Gastroesophageal sphincter (tissue), 4 donors: Measurements from ENCODE around the gene LY86. TPM values are rescaled to one million over a fixed set of nuclear protein-coding genes. Genes with fewer than 3 reads are reported as not detected.

Source experiments
- ATAC-seq: fragments of 150-250 bp; one replicate; pipeline ENCODE4 v1.9.1; 2016; ENCODE audit warnings: mild to moderate bottlenecking, moderate library complexity
- H3K27ac ChIP-seq, 4 donors: fragments of 200-600 bp; sonication (generic) in 3 of 4; 1 replicate in 3 of 4; 2 replicates in 1 of 4; pipeline ENCODE4 v1.5.1; 2016 to 2019
- H3K27me3 ChIP-seq: fragments of 200-600 bp; sonication (generic); one replicate; pipeline ENCODE4 v1.5.1; 2019
- H3K36me3 ChIP-seq, 2 donors: fragments of 200-600 bp; sonication (generic); one replicate each; pipeline ENCODE4 v1.5.1; 2019; ENCODE audit warnings: control low read depth in 1 of 2
- H3K4me1 ChIP-seq, 3 donors: fragments of 200-600 bp; sonication (generic); 1 replicate in 2 of 3; 2 replicates in 1 of 3; pipeline ENCODE4 v1.5.1; 2016 to 2019; ENCODE audit warnings: control low read depth in 2 of 3
- H3K4me3 ChIP-seq, 2 donors: fragments of 200-600 bp; sonication (generic); one replicate each; pipeline ENCODE4 v1.5.1; 2019; ENCODE audit warnings: mild to moderate bottlenecking in 1 of 2, moderate library complexity in 1 of 2
- H3K9me3 ChIP-seq, 3 donors: fragments of 200-600 bp; sonication (generic); one replicate each; pipeline ENCODE4 v1.5.1; 2017 to 2019; ENCODE audit warnings: control low read depth in 2 of 3
- EP300 ChIP-seq: sonication (generic); formaldehyde crosslinking; IDR thresholded peaks from one replicate; pipeline ENCODE4 v1.6.1; 2017; ENCODE audit warnings: antibody characterized with exemption, mild to moderate bottlenecking
- POLR2A ChIP-seq, 2 donors: fragments of 450-650 bp; IDR thresholded peaks; one replicate each; pipeline ENCODE4 v1.6.1; 2017; ENCODE audit warnings: antibody characterized with exemption in 2 of 2, mild to moderate bottlenecking in 2 of 2, moderate library complexity in 1 of 2
- POLR2AphosphoS5 ChIP-seq: sonication (generic); formaldehyde crosslinking; IDR thresholded peaks from one replicate; pipeline ENCODE4 v1.6.1; 2017; ENCODE audit warnings: antibody characterized with exemption
- WGBS, 2 donors: methylation state at CpG; one replicate each; pipeline ENCODE4 v1.1.5; 2018; ENCODE audit warnings: low coverage in 1 of 2; 5-methylcytosine and 5-hydroxymethylcytosine counted together
- total RNA-seq, 4 donors: library from RNA; depleted of rRNA; stranded (reverse); fragments of >200 nt; gene quantifications; one replicate each; pipeline ENCODE4 v1.1.0, GENCODE V29; 2016
- TF ChIP-seq, protein P1 (sequence below), 4 experiments: fragments of 200-600 bp in 2 of 4; fragments of 450-650 bp in 2 of 4; sonication (generic) in 1 of 4; IDR thresholded peaks; one replicate each; pipeline ENCODE4 v1.5.1; 2017 to 2019; ENCODE audit warnings: antibody characterized with exemption in 4 of 4, mild to moderate bottlenecking in 2 of 4, moderate library complexity in 2 of 4

The LY86 gene
- total RNA-seq, 4 donors from 2014 or later, result 2.2 to 3.9 (median 3.9) TPM; not detected in 1

DNA sequence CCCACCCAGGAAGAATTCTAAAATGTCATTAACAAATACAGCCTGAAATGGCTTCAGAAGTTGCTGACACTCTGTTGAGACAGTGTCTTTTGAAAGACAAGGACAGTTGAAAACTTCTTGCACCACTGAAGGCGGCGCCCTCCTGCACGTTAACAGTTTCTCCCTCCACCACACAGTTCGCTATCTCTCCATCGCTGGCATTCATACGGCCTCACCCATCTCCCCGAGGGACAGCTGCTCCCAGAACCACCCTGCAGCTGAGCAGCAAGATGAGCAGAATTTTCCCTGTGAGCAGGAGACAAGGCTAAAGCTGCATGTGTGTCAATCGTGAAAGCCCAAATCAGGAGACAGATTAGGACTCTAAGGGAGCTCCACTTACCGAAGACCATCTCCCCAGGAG lies 113.3 kb downstream of the LY86 start:
- ATAC-seq, result no peak
- Histone ChIP-seq H3K4me3 (no peak overlapping the region), H3K36me3 (no peaks in the 10 kb centered on the region), H3K9me3 (no peaks in the 10 kb centered on the region), H3K27ac (no peak overlapping the region), H3K4me1 (peaks cover 3 to 18% (median 12%) of the 10 kb centered on the region in 3 donors), H3K27me3 (no peaks in the 10 kb centered on the region)
- WGBS, 2 donors, result 64 to 86% methylated on average over 7 to 9 of the region's 9 CpGs
- TF ChIP-seq, protein P1, sequence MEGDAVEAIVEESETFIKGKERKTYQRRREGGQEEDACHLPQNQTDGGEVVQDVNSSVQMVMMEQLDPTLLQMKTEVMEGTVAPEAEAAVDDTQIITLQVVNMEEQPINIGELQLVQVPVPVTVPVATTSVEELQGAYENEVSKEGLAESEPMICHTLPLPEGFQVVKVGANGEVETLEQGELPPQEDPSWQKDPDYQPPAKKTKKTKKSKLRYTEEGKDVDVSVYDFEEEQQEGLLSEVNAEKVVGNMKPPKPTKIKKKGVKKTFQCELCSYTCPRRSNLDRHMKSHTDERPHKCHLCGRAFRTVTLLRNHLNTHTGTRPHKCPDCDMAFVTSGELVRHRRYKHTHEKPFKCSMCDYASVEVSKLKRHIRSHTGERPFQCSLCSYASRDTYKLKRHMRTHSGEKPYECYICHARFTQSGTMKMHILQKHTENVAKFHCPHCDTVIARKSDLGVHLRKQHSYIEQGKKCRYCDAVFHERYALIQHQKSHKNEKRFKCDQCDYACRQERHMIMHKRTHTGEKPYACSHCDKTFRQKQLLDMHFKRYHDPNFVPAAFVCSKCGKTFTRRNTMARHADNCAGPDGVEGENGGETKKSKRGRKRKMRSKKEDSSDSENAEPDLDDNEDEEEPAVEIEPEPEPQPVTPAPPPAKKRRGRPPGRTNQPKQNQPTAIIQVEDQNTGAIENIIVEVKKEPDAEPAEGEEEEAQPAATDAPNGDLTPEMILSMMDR (IDR thresholded peaks at IDR 0.05), result no peak
- TF ChIP-seq POLR2AphosphoS5 (no peak), POLR2A (IDR thresholded peaks at IDR 0.05) (no peak), EP300 (no peak)

DNA sequence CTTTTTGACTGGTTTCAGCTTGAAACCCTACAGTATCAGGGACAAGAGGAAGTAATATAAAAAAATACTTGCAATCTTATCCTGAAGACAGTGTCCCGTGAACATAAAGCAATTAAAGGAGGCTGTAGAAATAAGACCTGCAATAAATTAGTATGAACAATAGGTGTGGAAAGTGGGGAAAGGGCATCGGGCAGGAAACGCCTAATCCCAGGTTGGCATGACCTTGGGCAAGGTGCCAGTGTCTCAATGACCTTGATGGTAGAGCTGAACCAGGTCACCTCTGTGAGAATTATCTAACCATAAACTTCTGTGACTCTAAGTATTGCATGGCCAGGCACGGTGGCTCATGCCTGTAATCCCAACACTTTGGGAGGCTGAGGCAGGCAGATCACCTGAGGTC lies 115.2 kb downstream of the LY86 start:
- Histone ChIP-seq H3K4me1 (peaks cover 3 to 18% (median 12%) of the 10 kb centered on the region in 3 donors), H3K4me3 (no peak overlapping the region), H3K27ac (no peak overlapping the region), H3K27me3 (no peaks in the 10 kb centered on the region), H3K36me3 (no peaks in the 10 kb centered on the region), H3K9me3 (no peaks in the 10 kb centered on the region)
- TF ChIP-seq POLR2AphosphoS5 (no peak), EP300 (no peak), POLR2A (IDR thresholded peaks at IDR 0.05) (no peak)
- TF ChIP-seq, protein P1 (IDR thresholded peaks at IDR 0.05), result no peak
- 78% methylated on average over 3 of the region's 4 CpGs; no CpG with 5 or more reads in 1 of the 2 donors for WGBS, 2 donors
- no peak for ATAC-seq
